Measurements from ENCODE around the gene LOXL1. TPM values are rescaled to one million over a fixed set of nuclear protein-coding genes. Genes with fewer than 3 reads are reported as not detected.

The LOXL1 gene
- total and polyA plus RNA-seq, 5 experiments from 2014 or later: 0.80 to 2.0 (median 1.3) TPM

DNA sequence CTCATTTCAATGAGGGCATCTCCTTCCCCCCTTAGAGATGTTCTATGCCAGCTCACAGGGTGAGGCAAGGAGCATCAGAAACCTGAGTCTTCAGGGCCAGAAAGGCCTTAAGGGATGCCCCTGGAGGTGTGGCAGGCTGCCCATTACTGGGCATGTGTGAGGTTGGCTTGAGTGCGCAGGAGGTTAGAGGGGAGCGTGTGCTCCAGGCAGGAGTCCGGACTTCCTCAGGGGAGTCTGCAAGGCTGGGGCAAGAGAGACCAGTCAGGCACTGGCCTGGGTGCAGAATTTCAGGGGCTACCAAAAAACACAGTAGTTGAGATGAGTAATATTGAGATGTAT lies 1.9 kb downstream of the LOXL1 start:
- POLR2A ChIA-PET: interaction anchor here (0.6 to 1.1 kb wide), 4 partner anchors 22 to 1300 kb away, joined by 3 to 5 read pairs (median 3); no protein-coding TSS in a partner anchor
- DNase-seq: no peak
- Mint-ChIP-seq H3K4me3 (peak overlapping the region; percentile 65 to 87 (median 78)), H3K4me1 (peaks cover 25 to 47% (median 40%) of the 10 kb centered on the region in 4 donors), H3K27ac (peak overlapping the region; percentile 47 to 86 (median 74)), H3K9me3 (no peaks in the 10 kb centered on the region), H3K27me3 (peaks cover 0 to 2% (median 0%) of the 10 kb centered on the region in 5 donors), H3K36me3 (no peaks in the 10 kb centered on the region)
- ATAC-seq: peak; percentile 1

- H3K4me3 Mint-ChIP-seq: peak overlapping the region in 9 of 10 donors; percentile 27 to 73 (median 58)
- no peak for ATAC-seq
- DNase-seq: no peak
- peaks cover 0 to 2% (median 0%) of the 10 kb centered on the region in 5 donors for H3K27me3 Mint-ChIP-seq
- POLR2A ChIA-PET: no interaction called here
- H3K27ac Mint-ChIP-seq: peak overlapping the region in 3 of 10 donors; percentile 27 to 69 (median 37)
- no peaks in the 10 kb centered on the region for H3K36me3 Mint-ChIP-seq
- no peaks in the 10 kb centered on the region for H3K9me3 Mint-ChIP-seq
- H3K4me1 Mint-ChIP-seq: peaks cover 17 to 38% (median 32%) of the 10 kb centered on the region in 4 donors
Observed at GRCh38 chr15:73928971-73929627, 2.8 kb downstream of the LOXL1 start.

GRCh38 chr15:73930371-73930770 lies 4.1 kb downstream of the LOXL1 start:
- ATAC-seq: no peak
- POLR2A ChIA-PET: no interaction called here

DNA sequence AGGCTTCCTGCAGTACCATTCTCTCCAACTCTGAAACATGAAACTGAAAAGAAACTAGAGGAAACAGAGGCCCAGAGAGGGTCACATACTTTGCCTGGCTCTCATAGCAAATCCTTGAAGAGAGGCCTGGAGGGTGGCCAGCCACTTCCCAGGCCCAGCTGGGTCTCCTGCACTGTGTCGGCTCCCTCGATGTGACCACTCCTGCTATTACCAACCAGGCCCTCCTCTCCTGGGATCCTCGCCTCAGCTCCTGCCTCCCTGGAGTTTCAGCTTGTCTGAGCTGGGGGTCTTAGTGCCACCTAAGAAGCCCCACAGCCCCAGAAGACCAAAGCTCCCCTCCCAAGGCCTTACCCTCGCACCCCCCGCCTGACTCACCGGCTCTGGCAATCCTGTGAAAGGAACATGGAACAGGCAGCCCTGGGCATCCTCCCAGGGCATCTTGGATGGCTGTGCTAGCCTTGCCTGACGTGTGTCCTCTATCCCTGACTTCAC lies 4.6 kb downstream of the LOXL1 start:
- Mint-ChIP-seq H3K27me3 (peaks cover 0 to 5% (median 2%) of the 10 kb centered on the region in 5 donors), H3K36me3 (no peaks in the 10 kb centered on the region), H3K27ac (peak overlapping the region in 2 of 10 donors; percentile 67), H3K4me1 (peaks cover 8 to 21% (median 15%) of the 10 kb centered on the region in 4 donors), H3K4me3 (no peak overlapping the region), H3K9me3 (no peaks in the 10 kb centered on the region)
- POLR2A ChIA-PET: no interaction called here
- no peak for ATAC-seq
- no peak for DNase-seq

More at GRCh38 chr15:73930371-73930770, 4.1 kb downstream of the LOXL1 start:
- no peaks in the 10 kb centered on the region for H3K36me3 Mint-ChIP-seq
- no peak for DNase-seq
- H3K27ac Mint-ChIP-seq: peak overlapping the region in 1 of 10 donors; percentile 52
- no peaks in the 10 kb centered on the region for H3K9me3 Mint-ChIP-seq
- H3K27me3 Mint-ChIP-seq: peaks cover 0 to 5% (median 2%) of the 10 kb centered on the region in 5 donors
- no peak overlapping the region for H3K4me3 Mint-ChIP-seq
- peaks cover 12 to 25% (median 20%) of the 10 kb centered on the region in 4 donors for H3K4me1 Mint-ChIP-seq

DNA sequence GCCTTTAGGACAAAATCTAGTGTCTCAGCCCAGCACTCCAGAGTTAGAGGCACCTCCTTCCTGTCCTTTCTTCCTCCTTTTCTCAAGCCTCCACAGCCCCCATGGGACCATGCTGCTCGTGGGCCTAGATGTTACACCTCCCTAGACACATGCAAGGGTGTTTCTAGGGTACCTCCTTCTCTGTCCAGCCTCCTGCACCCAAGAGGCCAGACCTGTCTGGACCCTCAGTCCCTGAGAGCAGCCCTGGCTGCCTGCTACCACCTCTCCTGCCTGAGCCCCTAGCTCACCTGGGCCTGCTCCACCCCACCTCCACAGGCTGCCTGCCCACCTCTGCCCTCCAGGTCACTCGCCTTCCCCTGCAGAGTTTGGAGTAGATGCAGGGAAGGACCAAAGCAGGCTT lies 5.2 kb downstream of the LOXL1 start:
- DNase-seq (no peak), ATAC-seq (no peak)
- Mint-ChIP-seq H3K27ac (peak overlapping the region in 3 of 10 donors; percentile 19 to 67 (median 53)), H3K9me3 (no peaks in the 10 kb centered on the region), H3K27me3 (peaks cover 0 to 5% (median 2%) of the 10 kb centered on the region in 5 donors), H3K4me3 (no peak overlapping the region), H3K36me3 (no peaks in the 10 kb centered on the region), H3K4me1 (peaks cover 7 to 18% (median 13%) of the 10 kb centered on the region in 4 donors)
- POLR2A ChIA-PET: no interaction called here

GRCh38 chr15:73932381-73933191 lies 6.3 kb downstream of the LOXL1 start:
- peaks cover 0 to 5% (median 2%) of the 10 kb centered on the region in 5 donors for H3K27me3 Mint-ChIP-seq
- peaks cover 7 to 18% (median 14%) of the 10 kb centered on the region in 4 donors for H3K4me1 Mint-ChIP-seq
- H3K27ac Mint-ChIP-seq: no peak overlapping the region
- no peak for ATAC-seq
- POLR2A ChIA-PET: interaction anchor here (0.7 to 0.8 kb wide), 2 partner anchors 614 to 1050 kb away, joined by 3 read pairs; no protein-coding TSS in a partner anchor
- no peak overlapping the region for H3K4me3 Mint-ChIP-seq
- H3K9me3 Mint-ChIP-seq: no peaks in the 10 kb centered on the region
- H3K36me3 Mint-ChIP-seq: no peaks in the 10 kb centered on the region
- DNase-seq: no peak

DNA sequence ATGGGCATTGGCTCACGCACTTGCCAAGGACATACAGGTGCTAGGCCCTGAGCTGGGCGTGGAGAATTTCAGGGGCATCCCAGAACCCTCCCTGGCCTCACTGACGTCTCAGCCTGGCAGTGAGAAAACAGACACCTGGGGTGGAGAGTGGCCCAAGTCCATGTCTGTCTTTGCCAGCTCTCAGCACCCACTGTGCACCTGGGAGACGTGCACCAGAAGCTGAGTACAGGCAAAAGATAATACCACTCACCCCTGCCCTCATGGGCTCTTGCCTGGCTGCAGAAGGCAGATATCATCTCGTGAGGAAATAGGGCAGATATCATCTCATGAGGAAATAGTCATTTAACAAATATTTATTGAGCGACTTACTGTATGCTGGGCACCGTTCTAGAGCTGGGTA lies 8.0 kb downstream of the LOXL1 start:
- Mint-ChIP-seq H3K4me1 (peaks cover 0 to 3% (median 2%) of the 10 kb centered on the region in 4 donors), H3K4me3 (no peak overlapping the region), H3K27me3 (peaks cover 0 to 5% (median 2%) of the 10 kb centered on the region in 5 donors), H3K36me3 (no peaks in the 10 kb centered on the region), H3K9me3 (no peaks in the 10 kb centered on the region), H3K27ac (peak overlapping the region in 1 of 10 donors; percentile 19)
- POLR2A ChIA-PET: no interaction called here
- ATAC-seq (no peak), DNase-seq (no peak)

DNA sequence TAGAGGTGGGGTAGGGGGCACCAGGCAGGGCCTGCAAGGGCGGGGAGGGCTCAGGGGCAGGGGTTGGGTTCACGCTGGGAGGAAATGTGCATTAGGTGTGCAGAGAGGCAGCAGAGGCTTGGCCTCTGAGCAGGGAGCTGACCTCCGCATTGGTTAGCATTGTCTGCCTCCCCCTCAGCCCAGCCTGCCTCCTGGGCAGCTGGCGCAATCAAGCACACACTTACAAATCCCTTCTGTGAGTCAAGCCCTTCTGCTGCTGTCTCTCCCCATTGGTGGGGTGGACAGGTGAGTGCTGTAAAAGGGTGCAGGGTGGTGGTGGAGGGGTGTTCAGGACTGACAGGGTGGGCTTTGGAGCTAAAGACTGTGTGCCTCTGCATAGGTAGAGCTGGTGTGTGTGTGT lies 9.3 kb downstream of the LOXL1 start:
- POLR2A ChIA-PET: interaction anchor here (1.4 kb wide), 1 partner anchor 10 kb away, joined by 3 read pairs; no protein-coding TSS in a partner anchor

GRCh38 chr15:73936181-73936580 lies 9.9 kb downstream of the LOXL1 start:
- no peak for DNase-seq
- POLR2A ChIA-PET: interaction anchor here (1.4 kb wide), 1 partner anchor 10 kb away, joined by 3 read pairs; no protein-coding TSS in a partner anchor
- Mint-ChIP-seq H3K27me3 (peaks cover 0 to 5% (median 2%) of the 10 kb centered on the region in 5 donors), H3K9me3 (no peaks in the 10 kb centered on the region), H3K4me1 (peaks cover under 1 to 5% (median 2%) of the 10 kb centered on the region in 4 donors), H3K4me3 (no peak overlapping the region), H3K36me3 (no peaks in the 10 kb centered on the region), H3K27ac (peak overlapping the region in 2 of 10 donors; percentile 30 to 65)
- ATAC-seq: no peak

More for the DNA sequence above, 9.3 kb downstream of the LOXL1 start:
- Mint-ChIP-seq H3K9me3 (no peaks in the 10 kb centered on the region), H3K27ac (no peak overlapping the region), H3K36me3 (no peaks in the 10 kb centered on the region), H3K4me1 (peaks cover 0 to 5% (median 2%) of the 10 kb centered on the region in 4 donors), H3K27me3 (peaks cover 0 to 5% (median 2%) of the 10 kb centered on the region in 5 donors), H3K4me3 (no peak overlapping the region)
- DNase-seq: no peak
- no peak for ATAC-seq

DNA sequence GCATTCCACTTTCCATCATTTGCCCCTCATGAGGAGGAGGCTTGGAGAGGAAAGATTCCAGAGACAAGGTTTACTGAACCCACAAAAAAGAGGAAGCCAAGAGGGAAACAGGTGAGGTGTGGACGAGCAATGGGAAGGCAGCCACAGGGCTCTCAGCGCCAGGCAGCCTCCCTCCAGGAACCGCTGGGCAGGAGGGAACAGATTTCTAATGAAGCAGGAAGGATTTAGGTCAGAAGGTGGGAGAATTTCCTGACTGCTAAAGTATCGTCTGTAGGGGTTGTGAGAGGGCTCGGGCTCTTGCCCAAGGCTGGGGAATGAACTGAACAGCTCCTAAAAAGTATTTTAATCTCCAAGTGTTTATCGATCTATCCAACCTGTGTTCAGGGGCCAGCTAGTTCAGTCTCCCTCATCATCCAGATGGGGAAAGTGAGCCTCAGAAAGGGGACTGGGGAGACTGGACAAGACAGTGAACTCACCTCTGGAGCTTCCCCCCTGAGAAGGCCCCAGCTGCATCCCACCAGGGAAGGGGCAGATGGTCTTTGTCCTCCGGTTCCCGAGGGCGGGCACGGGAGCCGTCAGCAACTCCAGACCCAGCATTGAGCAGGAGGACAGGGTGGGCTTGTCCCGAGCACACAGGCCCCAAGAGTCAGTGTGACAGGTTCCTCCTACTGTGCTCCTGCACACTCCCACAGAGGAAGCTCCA lies 10.5 kb downstream of the LOXL1 start:
- ATAC-seq: no peak
- H3K4me3 Mint-ChIP-seq: no peak overlapping the region
- no peaks in the 10 kb centered on the region for H3K36me3 Mint-ChIP-seq
- H3K9me3 Mint-ChIP-seq: no peaks in the 10 kb centered on the region
- POLR2A ChIA-PET: no interaction called here
- H3K27ac Mint-ChIP-seq: peak overlapping the region in 2 of 10 donors; percentile 30 to 65
- H3K27me3 Mint-ChIP-seq: peaks cover 0 to 5% (median 2%) of the 10 kb centered on the region in 5 donors
- peaks cover 6 to 9% (median 7%) of the 10 kb centered on the region in 4 donors for H3K4me1 Mint-ChIP-seq
- no peak for DNase-seq

- H3K27me3 Mint-ChIP-seq: peaks cover 0 to 5% (median 2%) of the 10 kb centered on the region in 5 donors
- no peak for DNase-seq
- no peak overlapping the region for H3K27ac Mint-ChIP-seq
- no peak overlapping the region for H3K4me3 Mint-ChIP-seq
- no peaks in the 10 kb centered on the region for H3K36me3 Mint-ChIP-seq
- no peak for ATAC-seq
- H3K4me1 Mint-ChIP-seq: peaks cover 10 to 15% (median 12%) of the 10 kb centered on the region in 4 donors
- POLR2A ChIA-PET: no interaction called here
- H3K9me3 Mint-ChIP-seq: no peaks in the 10 kb centered on the region
Observed at GRCh38 chr15:73937296-73937695, 11.0 kb downstream of the LOXL1 start.

GRCh38 chr15:73937726-73938125 lies 11.5 kb downstream of the LOXL1 start:
- H3K27ac Mint-ChIP-seq: peak overlapping the region in 1 of 10 donors; percentile 43
- H3K9me3 Mint-ChIP-seq: no peaks in the 10 kb centered on the region
- DNase-seq (no peak), ATAC-seq (no peak)
- peaks cover 12 to 19% (median 16%) of the 10 kb centered on the region in 4 donors for H3K4me1 Mint-ChIP-seq
- POLR2A ChIA-PET: no interaction called here
- H3K36me3 Mint-ChIP-seq: no peaks in the 10 kb centered on the region
- H3K27me3 Mint-ChIP-seq: peaks cover 0 to 5% (median 2%) of the 10 kb centered on the region in 5 donors
- H3K4me3 Mint-ChIP-seq: no peak overlapping the region
